Activated naive CD8-positive, alpha-beta T cell treated with anti-CD3 and anti-CD28 coated beads, Interleukin-2, amount 50 U/mL, for 24 hours (primary cell): ENCODE results near the gene MUCL1.

Source experiments
- ATAC-seq: fragments of 150-1000 bp; cut with Tn5 transposase; one replicate; pipeline ENCODE4 v1.10.0; 2021
- DNase-seq: peaks from one replicate; pipeline ENCODE4 v3.0.0; 2021
- H3K27ac Mint-ChIP-seq: one replicate; pipeline ENCODE4 v1.8.0; 2021; ENCODE audit warnings: mild to moderate bottlenecking, mixed read lengths
- H3K27me3 Mint-ChIP-seq: one replicate; pipeline ENCODE4 v1.8.0; 2021; ENCODE audit warnings: mixed read lengths
- H3K36me3 Mint-ChIP-seq: one replicate; pipeline ENCODE4 v1.8.0; 2021; ENCODE audit warnings: low read depth, mixed read lengths
- H3K4me1 Mint-ChIP-seq: one replicate; pipeline ENCODE4 v1.8.0; 2021; ENCODE audit warnings: mixed read lengths
- H3K4me3 Mint-ChIP-seq: one replicate; pipeline ENCODE4 v1.8.0; 2021; ENCODE audit warnings: mild to moderate bottlenecking, moderate library complexity, mixed read lengths
- H3K9me3 Mint-ChIP-seq: one replicate; pipeline ENCODE4 v1.8.0; 2021; ENCODE audit warnings: mixed read lengths

Gene MUCL1

GRCh38 chr12:54853933-54854538 lies at the start of gene MUCL1:
Gene MUCL1, plus strand, starts transcription at chr12:54854516. Its CDS starts 67 bp downstream, at chr12:54854583.
- no peak within 1 kb of the TSS for H3K4me3 Mint-ChIP-seq
- no peaks in the 10 kb centered on the region for H3K36me3 Mint-ChIP-seq
- H3K27me3 Mint-ChIP-seq, result no peaks in the 10 kb centered on the region
- no peaks in the 10 kb centered on the region for H3K9me3 Mint-ChIP-seq
- ATAC-seq (peak; percentile 98), DNase-seq (peak; percentile 79)
- no peak within 1 kb of the TSS for H3K27ac Mint-ChIP-seq
- H3K4me1 Mint-ChIP-seq, result peaks cover 52% of the 10 kb centered on the region

GRCh38 chr12:54821676-54822075 lies 32.6 kb upstream of the MUCL1 start:
- Mint-ChIP-seq H3K9me3 (peaks cover 15% of the 10 kb centered on the region), H3K4me3 (no peak overlapping the region), H3K4me1 (no peaks in the 10 kb centered on the region), H3K36me3 (no peaks in the 10 kb centered on the region), H3K27ac (no peak overlapping the region), H3K27me3 (no peaks in the 10 kb centered on the region)
- no peak for DNase-seq
- no peak for ATAC-seq

GRCh38 chr12:54824402-54824801 lies 29.9 kb upstream of the MUCL1 start:
- ATAC-seq, result no peak
- H3K36me3 Mint-ChIP-seq, result no peaks in the 10 kb centered on the region

GRCh38 chr12:54829511-54829910 lies 24.8 kb upstream of the MUCL1 start:
- Mint-ChIP-seq H3K4me3 (no peak overlapping the region), H3K27me3 (no peaks in the 10 kb centered on the region)
- DNase-seq, result no peak

More at GRCh38 chr12:54824402-54824801, 29.9 kb upstream of the MUCL1 start:
- no peak for DNase-seq
- Mint-ChIP-seq H3K27me3 (no peaks in the 10 kb centered on the region), H3K9me3 (peaks cover 15% of the 10 kb centered on the region), H3K27ac (no peak overlapping the region), H3K4me1 (no peaks in the 10 kb centered on the region), H3K4me3 (no peak overlapping the region)

GRCh38 chr12:54830199-54830598 lies 24.1 kb upstream of the MUCL1 start:
- no peak overlapping the region for H3K4me3 Mint-ChIP-seq
- no peak for ATAC-seq
- H3K27ac Mint-ChIP-seq, result no peak overlapping the region
- H3K9me3 Mint-ChIP-seq, result no peaks in the 10 kb centered on the region
- H3K4me1 Mint-ChIP-seq, result no peaks in the 10 kb centered on the region
- no peaks in the 10 kb centered on the region for H3K27me3 Mint-ChIP-seq
- no peaks in the 10 kb centered on the region for H3K36me3 Mint-ChIP-seq
- DNase-seq, result no peak

More at GRCh38 chr12:54829511-54829910, 24.8 kb upstream of the MUCL1 start:
- ATAC-seq, result no peak
- no peak overlapping the region for H3K27ac Mint-ChIP-seq
- H3K4me1 Mint-ChIP-seq, result no peaks in the 10 kb centered on the region
- no peaks in the 10 kb centered on the region for H3K36me3 Mint-ChIP-seq
- peaks cover under 1% of the 10 kb centered on the region for H3K9me3 Mint-ChIP-seq

- peaks cover 5% of the 10 kb centered on the region for H3K27me3 Mint-ChIP-seq
- ATAC-seq (no peak), DNase-seq (no peak)
- H3K4me3 Mint-ChIP-seq, result no peak overlapping the region
- H3K27ac Mint-ChIP-seq, result no peak overlapping the region
- H3K9me3 Mint-ChIP-seq, result no peaks in the 10 kb centered on the region
- no peaks in the 10 kb centered on the region for H3K36me3 Mint-ChIP-seq
- H3K4me1 Mint-ChIP-seq, result no peaks in the 10 kb centered on the region
These were observed 22.7 kb upstream of the MUCL1 start for GRCh38 chr12:54831631-54832030.

GRCh38 chr12:54840244-54840865 lies 14.0 kb upstream of the MUCL1 start:
- Mint-ChIP-seq H3K27ac (no peak overlapping the region), H3K36me3 (peaks cover 1% of the 10 kb centered on the region), H3K9me3 (peaks cover 17% of the 10 kb centered on the region), H3K4me3 (no peak overlapping the region), H3K4me1 (no peaks in the 10 kb centered on the region), H3K27me3 (peaks cover 16% of the 10 kb centered on the region)
- ATAC-seq, result no peak
- DNase-seq, result no peak

- Mint-ChIP-seq H3K36me3 (no peaks in the 10 kb centered on the region), H3K9me3 (no peaks in the 10 kb centered on the region), H3K4me3 (no peak overlapping the region), H3K27ac (no peak overlapping the region), H3K4me1 (peaks cover 56% of the 10 kb centered on the region), H3K27me3 (peaks cover 9% of the 10 kb centered on the region)
- DNase-seq (no peak), ATAC-seq (no peak)
These were observed 3.1 kb downstream of the MUCL1 start for GRCh38 chr12:54857406-54857805.

GRCh38 chr12:54858562-54858961 lies 4.2 kb downstream of the MUCL1 start:
- Mint-ChIP-seq H3K4me3 (no peak overlapping the region), H3K4me1 (peaks cover 55% of the 10 kb centered on the region), H3K27me3 (peaks cover 12% of the 10 kb centered on the region), H3K36me3 (no peaks in the 10 kb centered on the region), H3K27ac (no peak overlapping the region), H3K9me3 (no peaks in the 10 kb centered on the region)
- DNase-seq (no peak), ATAC-seq (peak; percentile 50)

GRCh38 chr12:54859502-54859901 lies 5.2 kb downstream of the MUCL1 start:
- no peaks in the 10 kb centered on the region for H3K36me3 Mint-ChIP-seq
- H3K4me1 Mint-ChIP-seq, result peaks cover 56% of the 10 kb centered on the region
- ATAC-seq (no peak), DNase-seq (no peak)
- no peaks in the 10 kb centered on the region for H3K9me3 Mint-ChIP-seq
- H3K27ac Mint-ChIP-seq, result no peak overlapping the region
- H3K27me3 Mint-ChIP-seq, result peaks cover 12% of the 10 kb centered on the region
- H3K4me3 Mint-ChIP-seq, result no peak overlapping the region

GRCh38 chr12:54861927-54862326 lies 7.6 kb downstream of the MUCL1 start:
- ATAC-seq, result no peak
- H3K4me3 Mint-ChIP-seq, result no peak overlapping the region

GRCh38 chr12:54863948-54864618 lies 9.8 kb downstream of the MUCL1 start:
- H3K27ac Mint-ChIP-seq, result peak overlapping the region; percentile 70
- peaks cover 17% of the 10 kb centered on the region for H3K27me3 Mint-ChIP-seq
- DNase-seq (no peak), ATAC-seq (peak; percentile 50)
- no peaks in the 10 kb centered on the region for H3K36me3 Mint-ChIP-seq
- no peaks in the 10 kb centered on the region for H3K9me3 Mint-ChIP-seq
- H3K4me1 Mint-ChIP-seq, result peaks cover 39% of the 10 kb centered on the region
- no peak overlapping the region for H3K4me3 Mint-ChIP-seq

More at GRCh38 chr12:54861927-54862326, 7.6 kb downstream of the MUCL1 start:
- H3K27ac Mint-ChIP-seq, result no peak overlapping the region
- no peak for DNase-seq
- H3K36me3 Mint-ChIP-seq, result no peaks in the 10 kb centered on the region
- H3K4me1 Mint-ChIP-seq, result peaks cover 59% of the 10 kb centered on the region
- H3K27me3 Mint-ChIP-seq, result peaks cover 12% of the 10 kb centered on the region
- no peaks in the 10 kb centered on the region for H3K9me3 Mint-ChIP-seq

GRCh38 chr12:54865683-54866324 lies 11.5 kb downstream of the MUCL1 start:
- peaks cover 19% of the 10 kb centered on the region for H3K27me3 Mint-ChIP-seq

GRCh38 chr12:54868690-54869089 lies 14.4 kb downstream of the MUCL1 start:
- Mint-ChIP-seq H3K4me1 (peaks cover 27% of the 10 kb centered on the region), H3K4me3 (no peak overlapping the region), H3K9me3 (no peaks in the 10 kb centered on the region), H3K27me3 (peaks cover 15% of the 10 kb centered on the region), H3K36me3 (no peaks in the 10 kb centered on the region), H3K27ac (no peak overlapping the region)
- ATAC-seq, result no peak
- DNase-seq, result no peak

More at GRCh38 chr12:54865683-54866324, 11.5 kb downstream of the MUCL1 start:
- peak overlapping the region; percentile 74 for H3K27ac Mint-ChIP-seq
- DNase-seq (no peak), ATAC-seq (peak; percentile 77)
- no peaks in the 10 kb centered on the region for H3K9me3 Mint-ChIP-seq
- H3K4me3 Mint-ChIP-seq, result no peak overlapping the region
- peaks cover 39% of the 10 kb centered on the region for H3K4me1 Mint-ChIP-seq
- no peaks in the 10 kb centered on the region for H3K36me3 Mint-ChIP-seq
